Panc1 (cell line): ENCODE data around the gene PDGFA.

ENCODE experiments used
- POLR2AphosphoS5 ChIP-seq: IDR thresholded peaks from 2 replicates; pipeline ENCODE4 v1.6.1; 2012; ENCODE audit warnings: mild to moderate bottlenecking, low read depth, low read length, moderate library complexity
- SIN3A ChIP-seq: IDR thresholded peaks from 2 replicates; pipeline ENCODE4 v1.6.1; 2012; ENCODE audit warnings: low read depth, mild to moderate bottlenecking, low read length, moderate library complexity, borderline replicate concordance; ENCODE audit not compliant: insufficient read depth
- TF ChIP-seq, protein P1 (sequence below): fragments of 450-650 bp; IDR thresholded peaks from 2 replicates; pipeline ENCODE4 v1.5.1; 2017; ENCODE audit warnings: mild to moderate bottlenecking
- TF ChIP-seq, protein P2 (sequence below), 2 experiments: IDR thresholded peaks; 2 replicates each; pipeline ENCODE4 v1.6.1; 2011 to 2012; ENCODE audit warnings: low read depth in 2 of 2, control low read depth in 1 of 2, low read length in 1 of 2, mild to moderate bottlenecking in 1 of 2, moderate library complexity in 1 of 2; ENCODE audit not compliant: insufficient read depth in 1 of 2

- TF ChIP-seq, protein P1, sequence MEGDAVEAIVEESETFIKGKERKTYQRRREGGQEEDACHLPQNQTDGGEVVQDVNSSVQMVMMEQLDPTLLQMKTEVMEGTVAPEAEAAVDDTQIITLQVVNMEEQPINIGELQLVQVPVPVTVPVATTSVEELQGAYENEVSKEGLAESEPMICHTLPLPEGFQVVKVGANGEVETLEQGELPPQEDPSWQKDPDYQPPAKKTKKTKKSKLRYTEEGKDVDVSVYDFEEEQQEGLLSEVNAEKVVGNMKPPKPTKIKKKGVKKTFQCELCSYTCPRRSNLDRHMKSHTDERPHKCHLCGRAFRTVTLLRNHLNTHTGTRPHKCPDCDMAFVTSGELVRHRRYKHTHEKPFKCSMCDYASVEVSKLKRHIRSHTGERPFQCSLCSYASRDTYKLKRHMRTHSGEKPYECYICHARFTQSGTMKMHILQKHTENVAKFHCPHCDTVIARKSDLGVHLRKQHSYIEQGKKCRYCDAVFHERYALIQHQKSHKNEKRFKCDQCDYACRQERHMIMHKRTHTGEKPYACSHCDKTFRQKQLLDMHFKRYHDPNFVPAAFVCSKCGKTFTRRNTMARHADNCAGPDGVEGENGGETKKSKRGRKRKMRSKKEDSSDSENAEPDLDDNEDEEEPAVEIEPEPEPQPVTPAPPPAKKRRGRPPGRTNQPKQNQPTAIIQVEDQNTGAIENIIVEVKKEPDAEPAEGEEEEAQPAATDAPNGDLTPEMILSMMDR, result no peak
- TF ChIP-seq SIN3A, result no peak
- TF ChIP-seq POLR2AphosphoS5, result no peak
- TF ChIP-seq, protein P2, sequence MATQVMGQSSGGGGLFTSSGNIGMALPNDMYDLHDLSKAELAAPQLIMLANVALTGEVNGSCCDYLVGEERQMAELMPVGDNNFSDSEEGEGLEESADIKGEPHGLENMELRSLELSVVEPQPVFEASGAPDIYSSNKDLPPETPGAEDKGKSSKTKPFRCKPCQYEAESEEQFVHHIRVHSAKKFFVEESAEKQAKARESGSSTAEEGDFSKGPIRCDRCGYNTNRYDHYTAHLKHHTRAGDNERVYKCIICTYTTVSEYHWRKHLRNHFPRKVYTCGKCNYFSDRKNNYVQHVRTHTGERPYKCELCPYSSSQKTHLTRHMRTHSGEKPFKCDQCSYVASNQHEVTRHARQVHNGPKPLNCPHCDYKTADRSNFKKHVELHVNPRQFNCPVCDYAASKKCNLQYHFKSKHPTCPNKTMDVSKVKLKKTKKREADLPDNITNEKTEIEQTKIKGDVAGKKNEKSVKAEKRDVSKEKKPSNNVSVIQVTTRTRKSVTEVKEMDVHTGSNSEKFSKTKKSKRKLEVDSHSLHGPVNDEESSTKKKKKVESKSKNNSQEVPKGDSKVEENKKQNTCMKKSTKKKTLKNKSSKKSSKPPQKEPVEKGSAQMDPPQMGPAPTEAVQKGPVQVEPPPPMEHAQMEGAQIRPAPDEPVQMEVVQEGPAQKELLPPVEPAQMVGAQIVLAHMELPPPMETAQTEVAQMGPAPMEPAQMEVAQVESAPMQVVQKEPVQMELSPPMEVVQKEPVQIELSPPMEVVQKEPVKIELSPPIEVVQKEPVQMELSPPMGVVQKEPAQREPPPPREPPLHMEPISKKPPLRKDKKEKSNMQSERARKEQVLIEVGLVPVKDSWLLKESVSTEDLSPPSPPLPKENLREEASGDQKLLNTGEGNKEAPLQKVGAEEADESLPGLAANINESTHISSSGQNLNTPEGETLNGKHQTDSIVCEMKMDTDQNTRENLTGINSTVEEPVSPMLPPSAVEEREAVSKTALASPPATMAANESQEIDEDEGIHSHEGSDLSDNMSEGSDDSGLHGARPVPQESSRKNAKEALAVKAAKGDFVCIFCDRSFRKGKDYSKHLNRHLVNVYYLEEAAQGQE (IDR thresholded peaks at IDR 0.05; ENCODE audit: insufficient read depth in 1 of 2, low read depth in 2 of 2, low read length in 1 of 2), result no peak
Measured at GRCh38 chr7:516216-516605, 3.4 kb downstream of the PDGFA start.
